ENCODE results near the gene MBOAT2. TPM values are rescaled to one million over a fixed set of nuclear protein-coding genes. Genes with fewer than 3 reads are reported as not detected.

MBOAT2 gene
- total RNA-seq, 1 experiment from 2014 or later: 26.1 TPM

DNA sequence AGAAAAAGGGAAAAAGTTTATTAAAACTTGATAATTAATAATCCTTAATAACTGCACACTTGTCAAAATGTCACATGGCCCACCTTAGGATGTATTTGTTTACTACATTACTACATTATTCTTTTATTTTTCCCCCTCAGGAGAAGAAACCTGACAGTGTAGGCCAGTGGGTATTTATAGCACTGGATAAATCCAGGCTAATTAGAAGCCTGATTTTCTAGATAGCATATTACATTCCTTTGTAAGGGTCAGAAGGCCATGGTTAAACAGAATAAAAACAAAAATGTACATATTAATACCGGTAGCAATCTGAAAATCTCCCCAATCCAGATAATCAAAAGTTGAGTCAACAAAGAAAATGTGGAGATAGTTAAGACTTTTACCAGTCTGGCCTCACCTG, 144.6 kb downstream of the MBOAT2 start:
- DNase-seq (ENCODE audit: low read depth): no peak

DNA sequence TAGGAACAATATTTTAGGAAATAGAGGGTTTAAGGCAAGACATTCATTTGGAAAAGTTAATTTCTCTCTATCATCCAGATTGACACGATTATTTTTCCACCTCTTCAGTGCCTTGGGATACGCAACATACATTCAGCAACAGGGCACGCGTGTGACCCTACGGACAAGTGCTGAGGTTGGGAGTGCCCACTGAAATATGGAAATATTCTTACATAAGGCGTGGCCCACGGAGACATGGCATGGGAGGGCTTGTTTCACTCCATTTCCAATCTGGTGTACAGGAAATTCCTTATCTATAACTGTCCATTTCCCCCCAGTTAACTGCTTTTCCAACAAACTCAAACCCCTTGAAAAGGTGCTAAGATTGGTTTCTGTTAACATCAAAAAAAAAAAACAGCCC, 145.2 kb downstream of the MBOAT2 start:
- DNase-seq (ENCODE audit: low read depth): no peak

DNA sequence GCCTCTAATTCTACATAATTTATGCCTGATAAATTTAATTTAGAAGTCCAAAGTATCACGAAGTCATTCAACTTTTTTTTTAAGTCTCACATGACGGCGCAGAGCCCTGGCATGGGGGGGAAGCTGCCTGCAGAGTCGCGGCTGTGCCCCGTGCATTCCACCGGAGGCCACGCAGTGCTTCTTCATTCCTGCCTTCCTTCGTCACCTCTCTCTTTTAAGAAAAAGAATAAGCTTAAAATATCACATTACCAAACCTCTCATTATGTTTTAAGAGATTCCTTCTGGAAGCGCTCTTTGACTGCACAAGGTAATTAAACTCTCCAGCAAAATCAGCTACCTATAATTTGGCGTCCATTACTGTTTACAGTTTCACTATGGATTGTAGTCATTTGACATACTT, 145.8 kb downstream of the MBOAT2 start:
- no peak for DNase-seq (ENCODE audit: low read depth)

DNA sequence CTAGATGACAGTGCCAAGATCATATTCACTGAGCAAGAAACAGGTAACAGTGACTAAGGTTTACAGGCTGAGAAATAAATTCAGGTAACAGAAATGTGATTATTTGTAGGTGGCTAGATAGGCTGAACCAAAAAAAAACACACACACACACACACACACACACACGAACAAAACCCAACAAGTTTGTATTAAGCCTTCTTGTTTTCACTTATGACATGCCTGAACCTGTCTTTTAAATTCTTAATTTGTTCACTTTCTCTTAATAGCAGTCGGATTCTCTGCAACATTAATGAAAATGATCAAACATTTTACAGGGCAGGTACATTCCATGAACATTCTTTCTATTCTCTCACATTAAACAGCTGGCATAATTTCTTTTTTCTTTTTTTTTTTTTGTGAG, 147.3 kb downstream of the MBOAT2 start:
- no peak for DNase-seq (ENCODE audit: low read depth)

DNA sequence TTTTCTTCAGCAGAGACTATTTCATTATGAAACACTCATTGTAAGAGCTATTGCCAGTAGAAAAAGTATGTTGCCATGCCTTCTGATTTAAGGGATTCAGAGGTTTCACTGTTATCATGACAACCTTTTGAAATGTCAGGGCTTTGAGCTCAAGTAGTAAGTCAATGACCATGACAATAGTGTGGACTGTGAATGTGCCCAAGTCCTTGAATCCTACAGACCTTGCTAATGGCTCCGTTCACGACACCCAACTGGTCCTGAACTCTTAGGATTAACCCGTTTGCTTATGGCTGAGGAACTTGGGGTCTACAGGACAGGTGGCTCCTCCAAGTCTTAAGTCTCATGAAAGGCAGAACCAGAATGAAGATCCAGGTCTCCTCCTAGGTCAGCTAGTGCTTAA, 148.5 kb downstream of the MBOAT2 start:
- DNase-seq (ENCODE audit: low read depth): no peak

DNA sequence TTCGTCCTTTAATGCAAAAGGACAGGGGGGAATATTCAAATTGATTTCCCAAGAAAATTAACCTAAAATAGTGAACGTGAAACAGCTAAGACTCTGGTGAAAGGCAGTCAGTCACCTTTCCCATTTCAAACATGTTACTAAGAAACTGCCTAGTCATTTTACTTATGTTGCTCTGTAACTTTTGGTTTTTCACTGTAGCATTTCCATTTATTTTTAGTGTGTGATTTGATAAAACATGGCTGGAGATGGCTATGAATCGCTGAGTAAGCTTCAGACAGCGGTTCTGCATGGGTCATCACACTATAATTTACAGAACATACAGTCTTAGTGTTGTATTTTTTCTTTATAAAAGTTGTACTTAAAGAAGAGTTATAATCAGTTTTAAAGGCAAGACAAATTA, 150.1 kb downstream of the MBOAT2 start:
- DNase-seq (ENCODE audit: low read depth): no peak

DNA sequence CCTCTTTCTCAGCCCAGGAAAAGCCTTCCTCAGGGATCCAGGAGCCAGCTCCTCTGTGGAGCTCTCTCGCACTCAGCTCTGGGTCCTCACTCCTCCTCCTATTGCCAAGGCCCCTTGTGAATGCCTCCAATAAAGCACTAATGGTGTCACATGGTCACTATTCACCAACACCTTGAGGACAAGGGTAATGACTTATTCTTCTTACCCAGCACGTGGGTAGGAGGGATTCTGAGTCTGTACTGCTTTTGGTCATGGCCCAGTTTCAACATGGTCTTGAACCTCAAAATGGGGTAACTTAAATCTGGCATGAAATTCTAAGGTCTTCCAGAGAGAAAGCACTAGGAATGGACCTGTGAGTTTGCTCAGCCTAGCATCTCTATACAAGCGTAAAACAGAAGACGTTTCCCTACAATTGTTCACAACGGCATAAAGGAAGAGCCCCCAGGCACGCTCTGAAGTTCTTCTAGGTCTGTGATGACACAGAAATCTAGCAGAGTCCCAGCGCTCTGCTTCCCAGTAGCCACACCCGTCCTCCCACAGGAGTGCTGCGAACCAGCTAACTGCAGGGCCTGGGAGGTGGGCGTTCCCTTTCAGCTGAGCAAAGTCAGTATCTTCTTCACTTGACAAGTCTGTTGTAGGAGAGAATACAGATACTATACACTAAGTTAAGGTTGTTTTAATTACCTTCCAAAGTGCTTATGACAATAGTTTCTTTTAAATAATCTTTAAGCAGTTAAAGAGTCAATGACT, 151.5 kb downstream of the MBOAT2 start:
- no peak for DNase-seq (ENCODE audit: low read depth)

DNA sequence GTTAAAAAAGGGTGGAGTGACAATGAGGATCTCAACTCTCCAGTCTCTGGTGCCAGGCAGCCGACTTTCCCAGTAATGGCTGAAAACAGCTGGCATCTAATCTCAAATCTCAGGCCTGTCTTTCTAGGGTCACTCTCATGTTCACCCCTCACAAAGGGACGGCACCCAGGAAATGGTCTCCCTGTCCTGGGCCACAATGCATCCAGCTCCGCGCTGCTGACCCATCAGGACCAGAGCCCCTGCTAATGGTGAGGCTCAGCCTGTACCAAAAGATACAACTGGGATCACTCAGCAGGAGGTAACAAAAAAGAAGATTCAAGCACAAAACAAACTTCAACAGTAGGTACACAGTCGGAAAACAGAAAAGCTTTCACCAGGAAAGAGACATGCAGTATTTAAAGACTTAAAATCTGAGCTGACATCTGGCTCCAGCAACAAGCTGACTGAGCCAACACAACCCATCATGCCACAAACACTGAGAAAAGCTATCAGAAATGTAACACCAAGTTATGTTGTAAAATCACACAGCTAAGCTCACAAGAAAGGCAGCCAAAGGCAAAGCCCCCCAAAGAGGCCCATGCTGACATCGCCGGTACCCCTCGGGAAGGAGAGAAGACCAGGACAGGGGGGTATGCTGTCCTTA, 152.5 kb downstream of the MBOAT2 start:
- no peak for DNase-seq (ENCODE audit: low read depth)

DNA sequence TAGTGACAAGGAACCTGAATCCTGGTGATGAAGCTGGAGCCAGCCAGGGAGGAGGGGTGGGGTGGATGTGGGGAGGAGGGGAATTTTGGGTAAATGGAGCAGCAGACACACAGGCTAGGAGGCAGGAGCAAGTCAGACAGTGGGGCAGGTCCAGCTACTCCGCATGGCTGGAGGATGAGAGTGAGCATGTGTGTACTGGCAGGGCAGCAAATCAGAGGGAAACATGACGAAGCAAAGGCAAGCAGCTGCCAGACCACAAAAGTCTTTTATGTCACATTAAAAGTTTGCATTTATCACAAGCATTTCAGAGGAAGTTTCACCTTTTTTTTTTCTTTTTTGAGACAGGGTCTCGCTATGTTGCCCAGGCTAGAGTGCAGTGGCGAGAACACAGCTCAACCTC, 154.2 kb downstream of the MBOAT2 start:
- DNase-seq (ENCODE audit: low read depth): peak; percentile 23

DNA sequence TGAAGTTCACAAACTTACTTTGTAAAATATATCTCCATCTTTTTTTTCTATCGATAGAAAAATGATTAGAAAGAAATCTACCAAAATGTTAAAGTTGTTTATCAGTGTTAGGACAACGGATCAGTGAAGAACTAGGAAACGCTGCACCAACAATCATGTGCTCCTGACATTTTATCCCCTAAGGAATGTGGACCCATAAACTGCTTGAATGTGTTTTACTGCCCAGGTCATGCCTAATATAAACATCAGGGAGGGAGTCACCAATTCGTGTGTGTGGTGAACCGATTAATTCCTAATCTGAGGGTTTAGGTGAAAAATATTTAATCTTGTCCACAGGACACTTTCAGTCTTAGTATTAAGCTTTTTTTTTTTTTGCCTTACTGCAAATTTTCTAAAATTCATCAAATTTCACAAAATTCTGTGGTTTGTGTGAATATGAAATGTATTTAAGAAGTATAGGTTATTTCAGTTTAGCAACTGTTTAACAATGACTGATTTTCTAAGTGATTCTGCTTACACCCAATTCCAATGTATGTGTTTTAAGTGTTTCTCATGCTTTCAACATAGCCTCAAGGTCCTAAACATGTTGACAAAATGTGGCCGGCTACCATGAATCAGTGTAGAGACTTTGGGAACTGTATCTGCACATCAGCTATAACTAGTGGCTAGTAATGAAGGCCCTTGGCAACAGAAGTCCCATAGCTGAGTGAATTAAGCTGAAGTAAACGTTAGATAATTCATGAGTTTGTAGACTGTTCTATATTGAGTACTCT, 155.0 kb downstream of the MBOAT2 start:
- no peak for DNase-seq (ENCODE audit: low read depth)

DNA sequence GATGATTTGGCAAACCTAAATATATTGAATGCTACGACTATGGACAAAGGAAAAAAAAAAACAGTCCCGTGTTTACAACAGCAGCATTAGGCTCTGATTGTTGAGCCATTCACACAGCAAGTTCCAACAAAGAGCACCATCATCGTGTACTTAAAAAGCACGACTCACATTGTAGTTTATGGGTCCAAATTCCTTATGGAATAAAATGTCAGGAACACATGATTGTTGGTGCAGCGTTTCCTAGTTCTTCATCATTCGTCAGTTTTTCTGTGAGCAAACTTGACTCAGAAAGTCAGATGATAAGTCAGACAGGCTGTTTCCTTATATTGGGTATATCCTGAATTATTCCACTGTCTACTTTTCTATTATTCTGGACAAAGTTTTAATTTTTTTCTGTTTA, 156.1 kb downstream of the MBOAT2 start:
- no peak for DNase-seq (ENCODE audit: low read depth)

DNA sequence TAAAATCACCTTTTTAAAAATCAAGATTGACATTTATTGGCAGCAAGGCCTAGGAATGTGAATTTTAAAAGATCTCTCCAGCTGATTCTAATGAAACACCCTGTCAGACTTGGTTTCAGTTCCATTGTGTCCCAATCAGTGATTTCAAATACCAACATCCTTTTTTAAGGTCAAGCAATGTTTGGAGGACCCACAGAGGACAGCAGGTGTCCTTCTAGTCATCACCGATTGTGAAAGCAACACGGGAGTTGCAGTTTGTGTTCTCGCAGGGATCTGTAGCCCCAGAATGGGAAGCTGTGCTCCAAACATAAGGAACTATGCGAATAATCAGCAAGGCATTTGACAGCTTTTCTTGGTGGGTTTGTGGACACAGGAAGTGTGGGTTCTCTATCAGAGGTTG, 161.6 kb downstream of the MBOAT2 start:
- no peak for DNase-seq (ENCODE audit: low read depth)

DNA sequence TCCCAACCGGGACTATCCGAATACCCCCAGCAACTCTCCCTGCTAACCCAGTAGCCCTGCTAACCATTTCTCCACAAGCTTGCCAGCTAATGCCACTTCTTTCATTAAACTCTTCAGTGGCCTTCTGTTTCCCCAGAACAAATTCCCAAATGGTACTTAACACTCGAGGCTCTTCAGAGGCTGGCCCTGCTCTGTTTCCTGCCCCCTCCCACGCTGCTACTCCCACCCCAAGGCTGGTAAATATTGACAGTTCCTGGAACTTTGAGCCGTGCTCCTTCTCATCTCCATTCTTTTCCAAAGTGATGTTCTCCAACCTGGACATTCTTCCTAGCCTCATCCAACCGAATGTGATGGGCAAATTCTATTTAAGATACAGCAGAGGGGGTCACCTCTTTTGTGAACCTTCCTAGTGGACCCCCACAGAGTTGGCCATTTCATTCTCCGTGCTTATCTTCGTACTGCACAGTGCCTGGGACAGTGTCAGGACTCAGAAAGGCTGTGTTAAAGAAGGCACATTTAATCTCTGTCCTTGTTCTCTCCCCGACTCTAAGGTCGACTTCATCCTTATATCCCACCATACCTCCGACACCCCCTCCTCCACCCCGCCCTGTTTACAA, 162.9 kb downstream of the MBOAT2 start:
- no peak for DNase-seq (ENCODE audit: low read depth)

DNA sequence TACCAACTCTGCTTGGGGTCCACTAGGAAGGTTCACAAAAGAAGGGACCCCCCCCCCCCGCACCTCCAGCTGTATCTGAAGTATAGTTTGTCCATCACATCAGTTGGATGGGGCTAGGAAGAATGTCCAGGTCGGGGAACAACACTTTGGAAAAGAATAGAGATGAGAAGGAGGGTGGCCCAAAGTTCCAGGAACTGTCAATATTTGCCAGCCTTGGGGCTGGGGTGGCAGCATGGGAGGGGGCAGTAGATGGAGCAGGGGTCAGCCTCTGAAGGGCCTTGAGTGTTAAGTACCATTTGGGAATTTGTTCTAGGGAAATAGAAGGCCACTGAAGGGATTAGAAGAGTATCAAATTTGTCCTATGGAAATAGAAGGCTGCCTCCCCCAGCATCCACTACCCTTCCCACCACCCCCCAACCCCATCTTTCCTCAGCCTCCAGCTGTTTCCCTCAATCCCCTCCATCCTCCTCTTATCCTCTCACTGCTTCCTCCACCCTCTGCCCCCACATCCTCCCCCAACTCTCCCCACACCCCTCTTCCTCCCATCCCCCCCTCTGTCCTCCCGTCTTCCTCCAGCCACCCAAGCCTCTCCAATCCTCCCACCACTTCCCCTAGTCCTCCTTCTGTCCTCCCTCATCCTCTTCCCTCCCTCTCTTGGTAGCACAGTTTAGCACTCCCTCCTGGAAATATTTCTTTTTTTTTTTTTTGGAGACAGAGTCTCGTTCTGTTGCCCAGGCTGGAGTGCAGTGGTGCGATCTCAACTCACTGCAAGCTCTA, 164.1 kb downstream of the MBOAT2 start:
- DNase-seq (ENCODE audit: low read depth): no peak

DNA sequence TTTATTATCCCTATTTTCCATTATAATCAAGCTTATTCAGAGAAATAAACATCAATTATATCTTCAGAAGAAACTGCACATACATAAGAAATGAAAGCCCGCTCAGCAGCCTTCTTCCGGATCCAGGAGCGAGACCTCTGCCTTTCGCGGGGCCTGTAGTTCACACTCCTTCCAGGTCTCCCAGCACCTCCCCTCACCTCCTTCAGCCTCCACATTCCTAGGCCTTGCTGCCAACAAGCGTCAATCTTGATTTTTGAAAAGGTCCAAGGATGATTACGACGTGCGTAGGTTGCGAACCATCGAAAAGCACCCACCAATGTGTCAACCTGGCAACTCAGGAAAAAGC, 165.7 kb downstream of the MBOAT2 start:
- DNase-seq (ENCODE audit: low read depth): no peak

DNA sequence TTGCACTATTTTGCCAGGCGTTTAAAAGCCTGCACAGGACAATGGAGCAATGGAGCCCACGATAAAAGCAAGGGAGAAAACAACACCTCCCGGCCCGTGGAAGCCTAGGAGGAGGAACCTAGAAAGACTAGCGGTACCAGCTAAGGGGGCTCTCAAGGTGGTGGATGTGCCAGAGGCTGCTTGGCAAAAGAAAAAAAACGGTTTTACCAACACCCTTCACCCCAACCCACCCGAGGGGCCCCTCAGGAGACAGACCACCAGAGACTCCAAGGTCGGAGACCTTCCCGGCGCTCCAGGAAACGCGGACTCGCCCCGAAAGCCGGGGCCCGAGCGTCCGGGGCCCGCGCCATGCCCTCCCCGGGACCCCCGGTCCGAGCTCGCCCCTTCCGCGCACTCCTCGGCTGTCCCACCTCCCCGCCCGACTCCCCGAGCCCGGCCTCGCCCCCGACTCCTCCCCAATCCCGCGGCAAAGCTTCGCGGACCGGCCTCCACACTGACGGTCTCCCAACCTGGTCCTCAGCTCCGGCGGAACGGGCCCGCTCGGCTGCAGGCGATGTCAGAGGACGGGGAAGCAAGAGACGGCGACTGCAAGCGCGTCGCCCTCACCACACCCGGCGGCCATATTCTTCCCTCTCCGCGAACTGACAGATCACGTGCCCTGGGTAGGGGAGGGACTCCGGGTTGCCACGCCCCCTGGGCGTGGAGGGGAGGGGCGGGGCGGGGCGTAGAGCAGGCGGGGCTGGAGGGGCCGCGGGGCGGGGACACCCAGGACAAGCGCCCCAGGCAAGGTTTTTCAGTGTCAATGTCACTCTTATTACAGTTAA, 166.3 kb downstream of the MBOAT2 start, which contains the start of gene KIDINS220:
Gene KIDINS220, minus strand, starts transcription at position 643 of the 824 bp plus-strand sequence. CDS start 10,520 bp downstream, outside the sequence.
- DNase-seq (ENCODE audit: low read depth): peak; percentile 77

DNA sequence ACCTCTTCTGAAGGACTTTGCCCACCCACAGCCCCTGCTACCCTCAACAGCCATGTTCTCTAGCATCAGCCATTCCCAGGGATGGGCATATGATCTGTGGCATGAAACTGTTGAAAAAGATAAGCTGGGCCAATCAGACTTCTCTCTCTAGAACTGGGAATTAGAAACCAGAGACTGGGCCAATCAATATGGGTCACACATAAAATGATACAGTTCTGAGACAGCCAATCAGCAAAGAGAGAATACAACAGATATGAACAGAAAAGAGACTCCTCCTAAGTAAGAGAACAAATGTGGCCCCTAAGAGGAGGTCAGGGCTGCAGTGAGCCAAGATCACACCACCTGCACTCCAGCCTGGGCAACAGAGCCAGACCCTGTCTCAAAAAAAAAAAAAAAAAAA, 168.2 kb downstream of the MBOAT2 start:
- DNase-seq (ENCODE audit: low read depth): no peak

DNA sequence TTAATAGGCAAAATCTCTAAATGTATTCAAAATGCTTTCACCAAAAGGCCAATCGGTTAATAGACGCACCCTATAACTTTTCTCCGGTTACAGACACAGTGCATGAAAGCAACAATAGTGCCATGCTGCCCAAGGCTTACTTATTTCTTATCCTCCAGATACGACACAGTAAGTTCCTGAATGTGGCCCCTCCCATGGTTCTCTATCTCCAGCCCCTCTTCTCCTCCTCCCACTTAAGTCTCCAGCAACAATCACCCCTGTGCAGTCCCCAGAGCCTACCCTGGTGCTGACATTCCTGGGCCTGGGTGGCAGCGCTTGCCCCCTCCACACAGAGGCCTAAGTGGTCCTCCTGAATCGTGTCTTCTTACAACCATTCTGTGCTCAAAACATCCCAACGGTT, 169.6 kb downstream of the MBOAT2 start:
- no peak for DNase-seq (ENCODE audit: low read depth)

DNA sequence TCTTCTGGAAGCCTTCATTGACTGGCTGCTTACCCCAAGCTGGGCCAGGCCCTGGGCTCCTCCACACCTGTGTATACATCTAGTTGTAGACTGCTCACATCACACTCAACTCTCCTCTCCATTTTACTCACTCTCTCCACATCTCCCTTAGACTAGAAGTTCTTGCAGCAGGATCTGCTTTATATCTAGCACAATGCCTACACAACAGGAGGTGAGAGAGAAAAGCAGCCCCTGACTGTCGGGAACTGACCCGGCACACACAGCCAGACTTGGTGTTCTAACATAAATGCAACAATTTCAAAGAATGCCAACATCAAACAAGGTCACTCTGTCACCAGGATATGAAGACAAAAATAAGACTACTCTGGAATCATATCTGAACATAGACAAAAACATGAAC, 172.0 kb downstream of the MBOAT2 start:
- DNase-seq (ENCODE audit: low read depth): no peak

DNA sequence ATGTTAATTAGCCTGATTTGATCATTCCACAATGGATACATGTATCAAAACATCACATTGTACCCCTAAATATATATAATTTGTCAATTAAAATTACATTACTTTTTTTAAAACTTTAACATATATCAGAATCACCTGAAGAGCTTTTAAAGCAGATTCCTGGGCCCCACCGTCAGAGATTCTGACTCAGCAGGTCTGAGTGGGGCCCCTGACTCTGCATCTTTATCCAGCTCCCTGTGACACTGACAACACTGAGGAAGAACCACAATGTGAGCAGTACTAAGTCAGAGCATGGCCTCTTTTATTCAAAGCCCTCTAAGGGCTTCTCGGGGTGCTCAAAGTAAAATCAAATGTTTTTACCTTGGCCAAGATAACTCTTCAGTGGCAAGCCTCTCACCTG, 175.8 kb downstream of the MBOAT2 start:
- no peak for DNase-seq (ENCODE audit: low read depth)

DNA sequence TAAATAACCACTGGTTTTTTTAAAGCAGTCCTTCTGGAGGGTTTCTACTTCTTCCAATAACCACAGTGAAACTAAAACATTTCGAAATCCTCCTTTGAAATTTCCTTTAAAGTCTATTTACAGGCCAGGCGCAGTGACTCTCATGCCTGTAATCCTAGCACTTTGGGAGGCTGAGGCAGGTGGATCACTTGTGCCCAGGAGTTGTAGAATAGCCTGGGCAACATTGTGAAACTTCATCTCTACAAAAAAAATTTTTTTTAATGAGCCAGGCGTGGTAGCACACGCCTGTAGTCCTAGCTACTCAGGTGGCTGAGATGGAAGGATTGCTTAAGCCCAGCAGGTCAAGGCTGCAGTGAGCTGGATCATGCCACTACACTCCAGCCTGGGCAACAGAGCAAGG, 181.3 kb downstream of the MBOAT2 start:
- DNase-seq (ENCODE audit: low read depth): no peak

Data from M059J (cell line).